HEK293T (cell line): ENCODE measurements around the gene GJC3.

Source experiments
- FOXA1 ChIP-seq: fragments of 450-650 bp; IDR thresholded peaks from 2 replicates; pipeline ENCODE4 v1.6.1; 2016; ENCODE audit warnings: mild to moderate bottlenecking
- FOXK2 ChIP-seq: fragments of 450-650 bp; IDR thresholded peaks from 2 replicates; pipeline ENCODE4 v1.6.1; 2016; ENCODE audit warnings: mild to moderate bottlenecking
- FOXM1 ChIP-seq: fragments of 450-650 bp; IDR thresholded peaks from 2 replicates; pipeline ENCODE4 v1.6.1; 2017; ENCODE audit warnings: mild to moderate bottlenecking, borderline replicate concordance
- L3MBTL2 ChIP-seq: fragments of 450-650 bp; conservative IDR thresholded peaks from 2 replicates; pipeline ENCODE4 v1.6.1; 2016; ENCODE audit warnings: mild to moderate bottlenecking
- NFRKB ChIP-seq: fragments of 450-650 bp; IDR thresholded peaks from 2 replicates; pipeline ENCODE4 v1.6.1; 2016; ENCODE audit warnings: mild to moderate bottlenecking, moderate library complexity
- SP1 ChIP-seq: fragments of 450-650 bp; IDR thresholded peaks from 2 replicates; pipeline ENCODE4 v1.6.1; 2017
- ZNF384 ChIP-seq: fragments of 450-650 bp; IDR thresholded peaks from 2 replicates; pipeline ENCODE4 v1.6.1; 2016
- TF ChIP-seq, protein P1 (sequence below): fragments of 450-650 bp; IDR thresholded peaks from 2 replicates; pipeline ENCODE4 v1.6.1; 2016

DNA sequence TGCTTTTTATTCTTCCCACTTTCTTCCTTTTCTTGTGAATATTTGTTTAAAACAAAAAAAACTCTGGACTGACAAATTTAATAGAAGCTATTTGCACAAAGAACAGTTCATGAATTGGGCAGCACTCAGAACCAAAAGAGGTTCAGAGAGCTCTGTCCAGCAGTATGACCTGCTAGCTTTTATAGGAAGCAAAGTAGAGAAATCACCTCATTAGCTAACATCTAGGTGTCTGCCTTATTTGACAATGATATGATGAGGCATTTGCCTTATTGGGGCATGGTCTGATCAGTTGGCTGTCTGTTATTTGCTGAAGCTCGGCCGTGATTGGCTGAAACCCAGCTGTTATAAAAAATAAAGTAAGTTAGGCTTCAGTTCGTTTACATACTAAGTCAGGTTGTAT is 9.3 kb downstream of the GJC3 start:
- TF ChIP-seq, protein P1, sequence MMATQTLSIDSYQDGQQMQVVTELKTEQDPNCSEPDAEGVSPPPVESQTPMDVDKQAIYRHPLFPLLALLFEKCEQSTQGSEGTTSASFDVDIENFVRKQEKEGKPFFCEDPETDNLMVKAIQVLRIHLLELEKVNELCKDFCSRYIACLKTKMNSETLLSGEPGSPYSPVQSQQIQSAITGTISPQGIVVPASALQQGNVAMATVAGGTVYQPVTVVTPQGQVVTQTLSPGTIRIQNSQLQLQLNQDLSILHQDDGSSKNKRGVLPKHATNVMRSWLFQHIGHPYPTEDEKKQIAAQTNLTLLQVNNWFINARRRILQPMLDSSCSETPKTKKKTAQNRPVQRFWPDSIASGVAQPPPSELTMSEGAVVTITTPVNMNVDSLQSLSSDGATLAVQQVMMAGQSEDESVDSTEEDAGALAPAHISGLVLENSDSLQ = no peak
- no peak for TF ChIP-seq FOXK2
- no peak for TF ChIP-seq FOXM1
- TF ChIP-seq FOXA1 = no peak
- TF ChIP-seq L3MBTL2 = no peak
- no peak for TF ChIP-seq SP1
- no peak for TF ChIP-seq ZNF384
- TF ChIP-seq NFRKB = no peak
